IPS-15b (cell line): ENCODE data around the gene PRDM4.

Experiments used
- H3K27me3 ChIP-seq: one replicate; pipeline ENCODE4 v1.6.1; 2013; ENCODE audit warnings: low read length; ENCODE audit not compliant: control insufficient read depth, insufficient read depth
- H3K36me3 ChIP-seq: one replicate; pipeline ENCODE4 v1.6.1; 2013; ENCODE audit warnings: low read length; ENCODE audit not compliant: control insufficient read depth, insufficient read depth
- H3K4me1 ChIP-seq: one replicate; pipeline ENCODE4 v1.6.1; 2013; ENCODE audit warnings: mild to moderate bottlenecking, low read length; ENCODE audit not compliant: control insufficient read depth, insufficient read depth
- H3K4me3 ChIP-seq: one replicate; pipeline ENCODE4 v1.5.1; 2013; ENCODE audit warnings: low read depth, low read length
- H3K9ac ChIP-seq: one replicate; pipeline ENCODE4 v1.6.1; 2013; ENCODE audit warnings: low read depth, mild to moderate bottlenecking, low read length
- H3K9me3 ChIP-seq: one replicate; pipeline ENCODE4 v1.6.1; 2013; ENCODE audit warnings: mild to moderate bottlenecking, low read length; ENCODE audit not compliant: control insufficient read depth, insufficient read depth

The PRDM4 gene

GRCh38 chr12:107783406-107784376, 22.8 kb upstream of the PRDM4 start:
- no peak overlapping the region for H3K4me3 ChIP-seq
- peaks cover 16% of the 10 kb centered on the region for H3K27me3 ChIP-seq
- peaks cover 5% of the 10 kb centered on the region for H3K4me1 ChIP-seq
- no peak overlapping the region for H3K9ac ChIP-seq
- H3K9me3 ChIP-seq, result no peaks in the 10 kb centered on the region
- no peaks in the 10 kb centered on the region for H3K36me3 ChIP-seq

- Histone ChIP-seq H3K27me3 (peaks cover 30% of the 10 kb centered on the region), H3K4me1 (no peaks in the 10 kb centered on the region), H3K9me3 (no peaks in the 10 kb centered on the region)
Measured at GRCh38 chr12:107782067-107782466, 21.1 kb upstream of the PRDM4 start.

GRCh38 chr12:107780298-107780697, 19.4 kb upstream of the PRDM4 start:
- H3K9me3 ChIP-seq, result no peaks in the 10 kb centered on the region
- no peak overlapping the region for H3K9ac ChIP-seq
- peaks cover 47% of the 10 kb centered on the region for H3K27me3 ChIP-seq
- H3K36me3 ChIP-seq, result no peaks in the 10 kb centered on the region
- H3K4me3 ChIP-seq, result no peak overlapping the region
- H3K4me1 ChIP-seq, result no peaks in the 10 kb centered on the region

More at GRCh38 chr12:107782067-107782466, 21.1 kb upstream of the PRDM4 start:
- Histone ChIP-seq H3K9ac (no peak overlapping the region), H3K4me3 (no peak overlapping the region), H3K36me3 (no peaks in the 10 kb centered on the region)

GRCh38 chr12:107779077-107779831, 18.3 kb upstream of the PRDM4 start:
- peaks cover 58% of the 10 kb centered on the region for H3K27me3 ChIP-seq
- no peaks in the 10 kb centered on the region for H3K4me1 ChIP-seq
- H3K36me3 ChIP-seq, result no peaks in the 10 kb centered on the region
- no peaks in the 10 kb centered on the region for H3K9me3 ChIP-seq
- no peak overlapping the region for H3K4me3 ChIP-seq
- no peak overlapping the region for H3K9ac ChIP-seq

- no peaks in the 10 kb centered on the region for H3K4me1 ChIP-seq
- H3K36me3 ChIP-seq, result no peaks in the 10 kb centered on the region
- no peaks in the 10 kb centered on the region for H3K9me3 ChIP-seq
- H3K4me3 ChIP-seq, result no peak overlapping the region
- H3K27me3 ChIP-seq, result peaks cover 65% of the 10 kb centered on the region
- no peak overlapping the region for H3K9ac ChIP-seq
Measured at GRCh38 chr12:107778383-107779025, 17.6 kb upstream of the PRDM4 start.

- no peak overlapping the region for H3K4me3 ChIP-seq
- no peaks in the 10 kb centered on the region for H3K36me3 ChIP-seq
- H3K9me3 ChIP-seq, result no peaks in the 10 kb centered on the region
- peaks cover 70% of the 10 kb centered on the region for H3K27me3 ChIP-seq
- no peaks in the 10 kb centered on the region for H3K4me1 ChIP-seq
- H3K9ac ChIP-seq, result no peak overlapping the region
Measured at GRCh38 chr12:107776171-107776570, 15.2 kb upstream of the PRDM4 start.

- Histone ChIP-seq H3K9me3 (no peaks in the 10 kb centered on the region), H3K36me3 (no peaks in the 10 kb centered on the region), H3K9ac (no peak overlapping the region), H3K4me1 (no peaks in the 10 kb centered on the region), H3K27me3 (peaks cover 70% of the 10 kb centered on the region), H3K4me3 (peak overlapping the region; percentile 52)
Measured at GRCh38 chr12:107775093-107775721, 14.3 kb upstream of the PRDM4 start.

- H3K4me1 ChIP-seq, result no peaks in the 10 kb centered on the region
- H3K9ac ChIP-seq, result no peak within 1 kb of the TSS
- H3K4me3 ChIP-seq, result peak within 1 kb of the TSS; percentile 52
- H3K9me3 ChIP-seq, result no peaks in the 10 kb centered on the region
- peaks cover 68% of the 10 kb centered on the region for H3K27me3 ChIP-seq
- H3K36me3 ChIP-seq, result no peaks in the 10 kb centered on the region
Measured at GRCh38 chr12:107774349-107775029, 13.6 kb upstream of the PRDM4 start, which contains the start of gene ASCL4. TSS of gene ASCL4 (plus strand) at chr12:107774704. CDS start at chr12:107775219, 515 bp downstream.

- Histone ChIP-seq H3K4me3 (no peak overlapping the region), H3K9me3 (no peaks in the 10 kb centered on the region), H3K27me3 (peaks cover 12% of the 10 kb centered on the region), H3K4me1 (no peaks in the 10 kb centered on the region), H3K36me3 (no peaks in the 10 kb centered on the region), H3K9ac (no peak overlapping the region)
Measured at GRCh38 chr12:107767466-107767865, 6.5 kb upstream of the PRDM4 start.

GRCh38 chr12:107765316-107765715, 4.4 kb upstream of the PRDM4 start:
- Histone ChIP-seq H3K27me3 (peaks cover 7% of the 10 kb centered on the region), H3K9me3 (no peaks in the 10 kb centered on the region), H3K4me3 (no peak overlapping the region), H3K36me3 (no peaks in the 10 kb centered on the region), H3K4me1 (peaks cover 3% of the 10 kb centered on the region), H3K9ac (no peak overlapping the region)

- no peaks in the 10 kb centered on the region for H3K9me3 ChIP-seq
- H3K4me1 ChIP-seq, result peaks cover 3% of the 10 kb centered on the region
- H3K36me3 ChIP-seq, result no peaks in the 10 kb centered on the region
- no peak overlapping the region for H3K9ac ChIP-seq
- H3K27me3 ChIP-seq, result peaks cover 7% of the 10 kb centered on the region
- no peak overlapping the region for H3K4me3 ChIP-seq
Measured at GRCh38 chr12:107764626-107765025, 3.7 kb upstream of the PRDM4 start.
